IMR-90 (cell line): ENCODE measurements around the gene MITD1. TPM values are rescaled to one million over a fixed set of nuclear protein-coding genes. Genes with fewer than 3 reads are reported as not detected.

ENCODE experiments used
- ATAC-seq: fragments of 200-7000 bp; cut with Tn5 transposase; 2 replicates; pipeline ENCODE4 v1.9.1; 2020; ENCODE audit warnings: low read depth, mild to moderate bottlenecking, moderate library complexity
- BruUV-seq: library from RNA; stranded (reverse); fragments of 400-500 nt; replicated peaks from 2 replicates; lab custom pipeline; 2021; lab: Mats Ljungman, UMichigan
- CTCF ChIA-PET: fragments of 300-600 bp; formaldehyde crosslinking; extraction: SDS; loops from one replicate; lab custom pipeline; 2021; ENCODE audit warnings: antibody characterized with exemption; lab: Yijun Ruan, JAX
- POLR2A ChIA-PET: fragments of 300-600 bp; sonication (Branson Sonifier 250); formaldehyde crosslinking; loops from one replicate; lab custom pipeline; 2022; ENCODE audit warnings: antibody characterized with exemption; ENCODE audit not compliant: unreplicated experiment; lab: Charles Lee
- DNase-seq: peaks from one replicate; pipeline ENCODE4 v3.0.0; 2013
- H2AFZ ChIP-seq: replicated peaks from 2 replicates; pipeline ENCODE3; 2013; ENCODE audit warnings: low read length, mild to moderate bottlenecking; ENCODE audit not compliant: poor library complexity
- H2AK5ac ChIP-seq: 2 replicates; pipeline ENCODE4 v1.6.1; 2013; ENCODE audit warnings: low read depth, low read length, inconsistent platforms
- H2AK9ac ChIP-seq: replicated peaks from 2 replicates; pipeline ENCODE3; 2013; ENCODE audit warnings: mild to moderate bottlenecking, low read depth, low read length, moderate library complexity; ENCODE audit not compliant: poor library complexity
- H2BK120ac ChIP-seq: 2 replicates; pipeline ENCODE4 v1.6.1; 2013; ENCODE audit warnings: low read depth, low read length, inconsistent platforms
- H2BK15ac ChIP-seq: 3 replicates; pipeline ENCODE4 v1.6.1; 2013; ENCODE audit warnings: low read depth, low read length, inconsistent platforms
- H2BK20ac ChIP-seq: 2 replicates; pipeline ENCODE4 v1.6.1; 2013; ENCODE audit warnings: low read depth, mild to moderate bottlenecking, inconsistent platforms, low read length, moderate library complexity
- H2BK5ac ChIP-seq: 2 replicates; pipeline ENCODE4 v1.6.1; 2013; ENCODE audit warnings: mild to moderate bottlenecking, low read depth, low read length, inconsistent platforms; ENCODE audit not compliant: poor library complexity, severe bottlenecking
- H3K14ac ChIP-seq: replicated peaks from 2 replicates; pipeline ENCODE4 v1.6.1; 2013; ENCODE audit warnings: low read depth, low read length, inconsistent platforms
- H3K18ac ChIP-seq: 2 replicates; pipeline ENCODE4 v1.6.1; 2013; ENCODE audit warnings: low read depth, low read length, control low read depth
- H3K23ac ChIP-seq: 2 replicates; pipeline ENCODE4 v1.6.1; 2013; ENCODE audit warnings: low read depth, low read length, inconsistent platforms
- H3K27ac ChIP-seq: 2 replicates; pipeline ENCODE4 v1.5.1; 2013; ENCODE audit warnings: mild to moderate bottlenecking, control low read depth, low read length; ENCODE audit not compliant: insufficient read depth
- H3K27me3 ChIP-seq: 2 replicates; pipeline ENCODE4 v1.6.1; 2013; ENCODE audit warnings: low read length; ENCODE audit not compliant: control insufficient read depth, insufficient read depth
- H3K36me3 ChIP-seq: 2 replicates; pipeline ENCODE4 v1.6.1; 2013; ENCODE audit warnings: low read length, mixed read lengths; ENCODE audit not compliant: control insufficient read depth, insufficient read depth
- H3K4ac ChIP-seq: 2 replicates; pipeline ENCODE4 v1.6.1; 2013; ENCODE audit warnings: low read depth, low read length, inconsistent platforms
- H3K4me1 ChIP-seq: 2 replicates; pipeline ENCODE4 v1.6.1; 2013; ENCODE audit warnings: low read length, mixed read lengths; ENCODE audit not compliant: control insufficient read depth, insufficient read depth
- H3K4me2 ChIP-seq: 2 replicates; pipeline ENCODE4 v1.6.1; 2013; ENCODE audit warnings: low read depth, mild to moderate bottlenecking, control low read depth, low read length, moderate library complexity
- H3K4me3 ChIP-seq: 2 replicates; pipeline ENCODE4 v1.5.1; 2013; ENCODE audit warnings: low read depth, mild to moderate bottlenecking, control low read depth, low read length, moderate library complexity; ENCODE audit not compliant: insufficient read depth
- H3K56ac ChIP-seq: 2 replicates; pipeline ENCODE4 v1.6.1; 2013; ENCODE audit warnings: low read length, inconsistent platforms; ENCODE audit not compliant: insufficient read depth; ENCODE audit errors: extremely low read depth
- H3K79me1 ChIP-seq, 2 experiments: 2 replicates each; pipeline ENCODE4 v1.6.1; 2013; ENCODE audit warnings: low read length in 2 of 2, inconsistent platforms in 1 of 2, low read depth in 1 of 2
- H3K9ac ChIP-seq: 2 replicates; pipeline ENCODE4 v1.6.1; 2013; ENCODE audit warnings: low read depth, low read length, control low read depth
- H3K9me1 ChIP-seq: 2 replicates; pipeline ENCODE4 v1.6.1; 2013; ENCODE audit warnings: low read length, inconsistent platforms; ENCODE audit not compliant: insufficient read depth
- H3K9me3 ChIP-seq: 2 replicates; pipeline ENCODE4 v1.6.1; 2013; ENCODE audit warnings: low read length; ENCODE audit not compliant: control insufficient read depth, insufficient read depth
- H4K20me1 ChIP-seq: 2 replicates; pipeline ENCODE4 v1.6.1; 2013; ENCODE audit warnings: low read length, inconsistent platforms; ENCODE audit not compliant: insufficient read depth
- H4K5ac ChIP-seq: 2 replicates; pipeline ENCODE4 v1.6.1; 2013; ENCODE audit warnings: mild to moderate bottlenecking, low read depth, low read length, control low read depth
- H4K8ac ChIP-seq, 2 experiments: 2 replicates each; pipeline ENCODE4 v1.6.1; 2013; ENCODE audit warnings: low read depth in 2 of 2, low read length in 2 of 2, control low read depth in 1 of 2, inconsistent platforms in 1 of 2
- H4K91ac ChIP-seq: 2 replicates; pipeline ENCODE4 v1.6.1; 2013; ENCODE audit warnings: low read depth, low read length, inconsistent platforms; ENCODE audit not compliant: insufficient read depth
- BHLHE40 ChIP-seq: fragments of 150-350 bp; IDR thresholded peaks from 2 replicates; pipeline ENCODE4 v1.6.1; 2016; ENCODE audit warnings: mild to moderate bottlenecking, low read depth, low read length
- CHD1 ChIP-seq: IDR thresholded peaks from 2 replicates; pipeline ENCODE4 v1.6.1; 2012; ENCODE audit warnings: low read depth, low read length, improper control_type of control experiment
- FOS ChIP-seq: fragments of 150-350 bp; IDR thresholded peaks from 2 replicates; pipeline ENCODE4 v1.6.1; 2016; ENCODE audit warnings: low read depth, low read length
- NFE2L2 ChIP-seq: fragments of 150-350 bp; IDR thresholded peaks from 2 replicates; pipeline ENCODE4 v1.6.1; 2016; ENCODE audit warnings: low read depth, mild to moderate bottlenecking, low read length
- POLR2A ChIP-seq: IDR thresholded peaks from 2 replicates; pipeline ENCODE4 v1.6.1; 2012; ENCODE audit warnings: mild to moderate bottlenecking, low read depth, low read length
- RFX5 ChIP-seq: IDR thresholded peaks from 2 replicates; pipeline ENCODE4 v1.8.0; 2012; ENCODE audit warnings: low read depth, mild to moderate bottlenecking, low read length, moderate library complexity
- WGBS, 2 experiments: methylation state at CpG; one replicate each; pipeline versions ENCODE4 v1.1.5 to v1.1.7; 2013; ENCODE audit warnings: missing lambda C conversion rate in 2 of 2; ENCODE audit not compliant: insufficient read length in 1 of 2; ENCODE audit errors: extremely low coverage in 2 of 2; 5-methylcytosine and 5-hydroxymethylcytosine counted together
- dilution Hi-C: fragments of 300-500 bp; cut with HindIII; formaldehyde crosslinking; loops from one replicate; pipeline ENCODE4 v1.14.3; 2018; ENCODE audit warnings: low sequenced_read_pairs; ENCODE audit not compliant: unreplicated experiment
- in situ Hi-C: fragments of 300-500 bp; cut with MboI; formaldehyde crosslinking; loops from 3 replicates; pipeline ENCODE4 v1.14.3; 2019; ENCODE audit warnings: low sequenced_read_pairs, inconsistent platforms, mixed read lengths
- intact Hi-C: fragments of 100-400 bp; cut with micrococcal nuclease; formaldehyde crosslinking; loops from 2 replicates; pipeline ENCODE4 v1.10.0; 2022
- polyA plus RNA-seq, 3 experiments: library from polyadenylated mRNA; depleted of rRNA; stranded (reverse); fragments of >200 nt; gene quantifications; 2 replicates each; pipeline ENCODE4 v1.2.3, GENCODE V29; 2012; ENCODE audit warnings: low replicate concordance in 1 of 3
- total RNA-seq: library from RNA; depleted of rRNA; stranded (reverse); fragments of >200 nt; gene quantifications from 2 replicates; pipeline ENCODE4 v1.2.3, GENCODE V29; 2012
- TF ChIP-seq, protein P1 (sequence below): conservative IDR thresholded peaks from 2 replicates; pipeline ENCODE4 v1.5.1; 2012; ENCODE audit warnings: mild to moderate bottlenecking, low read depth, low read length, improper control_type of control experiment
- TF ChIP-seq, protein P2 (sequence below): fragments of 150-350 bp; IDR thresholded peaks from 2 replicates; pipeline ENCODE4 v1.6.1; 2016; ENCODE audit warnings: low read depth, mild to moderate bottlenecking, low read length, moderate library complexity, borderline replicate concordance

The MITD1 gene
- total and polyA plus RNA-seq, 2 of the 4 experiments (the other 2 are of a cell fraction) = 4.3 to 18.7 TPM

DNA sequence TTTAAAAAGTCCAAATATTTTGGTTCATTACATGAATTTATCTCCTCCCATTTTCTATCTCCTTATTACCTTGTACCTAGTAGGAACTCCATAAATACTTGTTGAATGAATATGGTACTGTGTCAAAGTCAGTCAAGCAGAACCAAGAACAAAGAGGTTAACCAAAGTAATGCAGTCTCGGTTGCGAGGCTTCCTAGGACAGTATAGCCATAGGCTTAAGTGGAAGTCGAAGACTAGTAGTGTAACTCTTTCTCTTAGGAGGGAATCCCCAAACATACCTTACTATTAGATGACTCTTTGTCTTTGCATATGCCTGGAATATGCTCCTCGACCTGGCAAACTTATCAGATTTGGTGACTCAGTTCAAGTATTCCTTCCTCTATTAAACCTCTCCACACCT is 21.3 kb downstream of the MITD1 start:
- CTCF ChIA-PET = no interaction called here
- Histone ChIP-seq H3K4me2 (no peak overlapping the region), H2BK20ac (no peak overlapping the region), H2BK120ac (no peak overlapping the region), H3K4ac (no peak overlapping the region), H2BK15ac (no peak overlapping the region), H4K8ac (no peak overlapping the region), H3K36me3 (no peaks in the 10 kb centered on the region), H4K91ac (no peak overlapping the region), H2AFZ (no peak overlapping the region), H3K56ac (no peak overlapping the region), H3K23ac (no peak overlapping the region), H3K9me1 (no peaks in the 10 kb centered on the region), H4K5ac (no peak overlapping the region), H4K20me1 (no peaks in the 10 kb centered on the region), H3K4me3 (no peak overlapping the region), H3K9ac (no peak overlapping the region), H3K27me3 (no peaks in the 10 kb centered on the region), H2AK9ac (no peak overlapping the region), H3K4me1 (peaks cover 1% of the 10 kb centered on the region; the same call in 1 of the 2 replicates), H3K9me3 (no peaks in the 10 kb centered on the region), H3K27ac (no peak overlapping the region), H3K14ac (no peak overlapping the region), H2AK5ac (no peak overlapping the region), H3K18ac (no peak overlapping the region), H3K79me1 (peaks cover 10 to 12% of the 10 kb centered on the region in 2 experiments), H2BK5ac (no peak overlapping the region)
- POLR2A ChIA-PET = no interaction called here
- no peak for TF ChIP-seq FOS
- no peak for TF ChIP-seq POLR2A
- TF ChIP-seq CHD1 = no peak
- TF ChIP-seq BHLHE40 = no peak
- TF ChIP-seq, protein P1, sequence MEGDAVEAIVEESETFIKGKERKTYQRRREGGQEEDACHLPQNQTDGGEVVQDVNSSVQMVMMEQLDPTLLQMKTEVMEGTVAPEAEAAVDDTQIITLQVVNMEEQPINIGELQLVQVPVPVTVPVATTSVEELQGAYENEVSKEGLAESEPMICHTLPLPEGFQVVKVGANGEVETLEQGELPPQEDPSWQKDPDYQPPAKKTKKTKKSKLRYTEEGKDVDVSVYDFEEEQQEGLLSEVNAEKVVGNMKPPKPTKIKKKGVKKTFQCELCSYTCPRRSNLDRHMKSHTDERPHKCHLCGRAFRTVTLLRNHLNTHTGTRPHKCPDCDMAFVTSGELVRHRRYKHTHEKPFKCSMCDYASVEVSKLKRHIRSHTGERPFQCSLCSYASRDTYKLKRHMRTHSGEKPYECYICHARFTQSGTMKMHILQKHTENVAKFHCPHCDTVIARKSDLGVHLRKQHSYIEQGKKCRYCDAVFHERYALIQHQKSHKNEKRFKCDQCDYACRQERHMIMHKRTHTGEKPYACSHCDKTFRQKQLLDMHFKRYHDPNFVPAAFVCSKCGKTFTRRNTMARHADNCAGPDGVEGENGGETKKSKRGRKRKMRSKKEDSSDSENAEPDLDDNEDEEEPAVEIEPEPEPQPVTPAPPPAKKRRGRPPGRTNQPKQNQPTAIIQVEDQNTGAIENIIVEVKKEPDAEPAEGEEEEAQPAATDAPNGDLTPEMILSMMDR = no peak
- no peak for TF ChIP-seq NFE2L2
- TF ChIP-seq, protein P2, sequence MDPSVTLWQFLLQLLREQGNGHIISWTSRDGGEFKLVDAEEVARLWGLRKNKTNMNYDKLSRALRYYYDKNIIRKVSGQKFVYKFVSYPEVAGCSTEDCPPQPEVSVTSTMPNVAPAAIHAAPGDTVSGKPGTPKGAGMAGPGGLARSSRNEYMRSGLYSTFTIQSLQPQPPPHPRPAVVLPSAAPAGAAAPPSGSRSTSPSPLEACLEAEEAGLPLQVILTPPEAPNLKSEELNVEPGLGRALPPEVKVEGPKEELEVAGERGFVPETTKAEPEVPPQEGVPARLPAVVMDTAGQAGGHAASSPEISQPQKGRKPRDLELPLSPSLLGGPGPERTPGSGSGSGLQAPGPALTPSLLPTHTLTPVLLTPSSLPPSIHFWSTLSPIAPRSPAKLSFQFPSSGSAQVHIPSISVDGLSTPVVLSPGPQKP = no peak
- TF ChIP-seq RFX5 = no peak
- intact Hi-C loops (no loop called here), in situ Hi-C loops (loop anchor here (25.0 kb wide), 1 partner anchor 1103 kb away; no protein-coding TSS in a partner anchor), dilution Hi-C loops (no loop called here)
- BruUV-seq = no TSS peak
- ATAC-seq (no peak), DNase-seq (no peak)
- WGBS, 2 experiments = no CpG with 5 or more reads among the region's 4 CpGs
